LoVo (cell line): ENCODE measurements around the gene AHDC1.

Source experiments
- DNase-seq: peaks from one replicate; pipeline ENCODE4 v3.0.0-alpha.2; 2016; ENCODE audit warnings: low spot score

The AHDC1 gene

GRCh38 chr1:27487966-27488884 lies 115.7 kb downstream of the AHDC1 start:
- peak; percentile 21 for DNase-seq

GRCh38 chr1:27485363-27485762 lies 118.6 kb downstream of the AHDC1 start:
- no peak for DNase-seq
